GM12878 (cell line): ENCODE results near the gene CCDC112.

ENCODE experiments used
- BCLAF1 ChIP-seq: fragments of 450-650 bp; IDR thresholded peaks from 2 replicates; pipeline ENCODE4 v1.6.1; 2017; ENCODE audit warnings: antibody characterized with exemption, mild to moderate bottlenecking, moderate library complexity
- BMI1 ChIP-seq: fragments of 450-650 bp; IDR thresholded peaks from 2 replicates; pipeline ENCODE4 v1.6.1; 2016; ENCODE audit warnings: mild to moderate bottlenecking, moderate library complexity, borderline replicate concordance
- BRCA1 ChIP-seq: IDR thresholded peaks from 2 replicates; pipeline ENCODE4 v1.6.1; 2011; ENCODE audit warnings: low read depth, low read length, improper control_type of control experiment
- CEBPB ChIP-seq, 2 experiments: fragments of 150-350 bp in 1 of 2; IDR thresholded peaks; 2 replicates each; pipeline ENCODE4 v1.6.1; 2012 to 2014; ENCODE audit warnings: low read depth in 2 of 2, low read length in 2 of 2, borderline replicate concordance in 1 of 2, inconsistent platforms in 1 of 2
- CUX1 ChIP-seq: IDR thresholded peaks from 2 replicates; pipeline ENCODE4 v1.6.1; 2012; ENCODE audit warnings: improper control_type of control experiment, low read depth, low read length; ENCODE audit not compliant: insufficient replicate concordance
- E2F4 ChIP-seq: IDR thresholded peaks from 2 replicates; pipeline ENCODE4 v1.6.1; 2012; ENCODE audit warnings: low read depth, low read length, improper control_type of control experiment
- EZH2 ChIP-seq: IDR thresholded peaks from 2 replicates; pipeline ENCODE4 v1.6.1; 2012; ENCODE audit warnings: low read depth, mild to moderate bottlenecking, control low read depth, inconsistent platforms, low read length, borderline replicate concordance; ENCODE audit not compliant: control insufficient read depth
- HDAC2 ChIP-seq: fragments of 200-600 bp; sonication (generic); IDR thresholded peaks from 2 replicates; pipeline ENCODE4 v1.6.1; 2017
- NFXL1 ChIP-seq: fragments of 450-650 bp; IDR thresholded peaks from 2 replicates; pipeline ENCODE4 v1.6.1; 2017; ENCODE audit warnings: antibody characterized with exemption, mild to moderate bottlenecking, borderline replicate concordance
- NFYB ChIP-seq: IDR thresholded peaks from 2 replicates; pipeline ENCODE4 v1.6.1; 2011; ENCODE audit warnings: low read depth, mild to moderate bottlenecking, low read length, improper control_type of control experiment, moderate library complexity; ENCODE audit not compliant: insufficient read depth
- POLR2A ChIP-seq: IDR thresholded peaks from 2 replicates; pipeline ENCODE4 v1.6.1; 2011; ENCODE audit warnings: low read depth, mild to moderate bottlenecking, low read length
- TCF7 ChIP-seq: IDR thresholded peaks from 2 replicates; pipeline ENCODE4 v1.6.1; 2014; ENCODE audit warnings: antibody characterized with exemption, borderline replicate concordance
- TF ChIP-seq, protein P1 (sequence below), 3 experiments: IDR thresholded peaks in 2 of 3; conservative IDR thresholded peaks in 1 of 3; 2 replicates each; pipeline ENCODE4 v1.5.1; 2011; ENCODE audit warnings: low read depth in 3 of 3, low read length in 3 of 3, mild to moderate bottlenecking in 3 of 3, control low read depth in 2 of 3, moderate library complexity in 2 of 3, inconsistent platforms in 1 of 3, mixed read lengths in 1 of 3; ENCODE audit not compliant: control insufficient read depth in 2 of 3, insufficient read depth in 1 of 3; ENCODE audit errors: extremely low read depth in 1 of 3

DNA sequence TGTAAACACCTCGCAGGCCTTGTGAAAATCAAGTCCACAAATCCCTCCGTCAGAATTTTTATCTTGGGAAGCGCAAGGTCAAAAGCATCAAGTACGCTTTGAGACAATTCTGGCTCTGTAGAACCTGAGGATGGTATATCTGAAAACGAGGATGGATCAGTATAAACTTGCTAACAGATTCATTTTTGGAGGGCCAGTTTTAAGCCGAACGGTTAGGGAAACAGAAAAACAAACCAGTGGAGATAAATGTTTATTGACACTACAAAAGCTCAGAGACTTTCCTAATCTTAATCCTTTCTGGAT is 33.4 kb downstream of the CCDC112 start:
- TF ChIP-seq HDAC2 (no peak), EZH2 (no peak), TCF7 (no peak), BRCA1 (no peak), NFXL1 (no peak), BCLAF1 (no peak), BMI1 (no peak), CUX1 (no peak), CEBPB (IDR thresholded peaks at IDR 0.05; ENCODE audit: borderline replicate concordance in 1 of 2, low read depth in 2 of 2, low read length in 2 of 2) (no peak), POLR2A (no peak), E2F4 (no peak), NFYB (no peak)
- TF ChIP-seq, protein P1, sequence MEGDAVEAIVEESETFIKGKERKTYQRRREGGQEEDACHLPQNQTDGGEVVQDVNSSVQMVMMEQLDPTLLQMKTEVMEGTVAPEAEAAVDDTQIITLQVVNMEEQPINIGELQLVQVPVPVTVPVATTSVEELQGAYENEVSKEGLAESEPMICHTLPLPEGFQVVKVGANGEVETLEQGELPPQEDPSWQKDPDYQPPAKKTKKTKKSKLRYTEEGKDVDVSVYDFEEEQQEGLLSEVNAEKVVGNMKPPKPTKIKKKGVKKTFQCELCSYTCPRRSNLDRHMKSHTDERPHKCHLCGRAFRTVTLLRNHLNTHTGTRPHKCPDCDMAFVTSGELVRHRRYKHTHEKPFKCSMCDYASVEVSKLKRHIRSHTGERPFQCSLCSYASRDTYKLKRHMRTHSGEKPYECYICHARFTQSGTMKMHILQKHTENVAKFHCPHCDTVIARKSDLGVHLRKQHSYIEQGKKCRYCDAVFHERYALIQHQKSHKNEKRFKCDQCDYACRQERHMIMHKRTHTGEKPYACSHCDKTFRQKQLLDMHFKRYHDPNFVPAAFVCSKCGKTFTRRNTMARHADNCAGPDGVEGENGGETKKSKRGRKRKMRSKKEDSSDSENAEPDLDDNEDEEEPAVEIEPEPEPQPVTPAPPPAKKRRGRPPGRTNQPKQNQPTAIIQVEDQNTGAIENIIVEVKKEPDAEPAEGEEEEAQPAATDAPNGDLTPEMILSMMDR (IDR thresholded peaks at IDR 0.05 in 2 of 3, conservative IDR thresholded peaks at IDR 0.05 in 1 of 3; ENCODE audit: control insufficient read depth in 2 of 3, extremely low read depth in 1 of 3, insufficient read depth in 1 of 3, low read depth in 3 of 3, low read length in 3 of 3): no peak
